ENCODE measurements around the gene NACC2. TPM values are rescaled to one million over a fixed set of nuclear protein-coding genes. Genes with fewer than 3 reads are reported as not detected.

Gene NACC2
- total and polyA plus RNA-seq, 9 of the 15 experiments (the other 6 are each of a cell fraction or from before 2014, with no cell fraction given) = 0.70 to 25.1 (median 5.6) TPM

- TF ChIP-seq ZNF764 (CRISPR knock-in tag; IDR thresholded peaks at IDR 0.05; ENCODE audit: low read depth) (no peak), HMBOX1 (IDR thresholded peaks at IDR 0.05) (no peak), NFRKB (IDR thresholded peaks at IDR 0.05; ENCODE audit: low read depth) (no peak), MAFG (tag; conservative IDR thresholded peaks at IDR 0.05) (no peak), XRCC5 (IDR thresholded peaks at IDR 0.05; ENCODE audit: low read depth, low read length) (no peak), JUND (IDR thresholded peaks at IDR 0.05; ENCODE audit: borderline replicate concordance, low read depth, low read length) (no peak; the same call in 1 of the 2 replicates), JUND (tag; IDR thresholded peaks at IDR 0.05; ENCODE audit: borderline replicate concordance, low read depth, low read length) (peak; percentile 69; the same call in 1 of the 3 replicates), SNRNP70 (optimal IDR thresholded peaks at IDR 0.05; ENCODE audit: low read depth, low read length) (no peak), ZBTB33 (CRISPR knock-in tag; IDR thresholded peaks at IDR 0.05) (no peak), NFIX (CRISPR knock-in tag; IDR thresholded peaks at IDR 0.05; ENCODE audit: low read depth) (no peak), ELF1 (tag; IDR thresholded peaks at IDR 0.05) (peak; percentile 98), ZNF121 (CRISPR knock-in tag; conservative IDR thresholded peaks at IDR 0.05) (no peak), ZNF217 (CRISPR knock-in tag; IDR thresholded peaks at IDR 0.05) (no peak), RBFOX2 (IDR thresholded peaks at IDR 0.05; ENCODE audit: low read depth, low read length) (peak; percentile 84), PHB (CRISPR knock-in tag; IDR thresholded peaks at IDR 0.05) (no peak), ZBED1 (IDR thresholded peaks at IDR 0.05) (0 out of 2 replicates have a peak, but pooled peaks have one; percentile 50), CHCHD3 (CRISPR knock-in tag; IDR thresholded peaks at IDR 0.05) (no peak), SRF (CRISPR knock-in tag; IDR thresholded peaks at IDR 0.05) (no peak), ZNF12 (CRISPR knock-in tag; IDR thresholded peaks at IDR 0.05) (no peak), SIN3B (IDR thresholded peaks at IDR 0.05; ENCODE audit: low read depth) (peak; percentile 86; the same call in 1 of the 2 replicates), GATAD2A (IDR thresholded peaks at IDR 0.05) (no peak), ZC3H8 (IDR thresholded peaks at IDR 0.05) (no peak), SIRT6 (IDR thresholded peaks at IDR 0.05; ENCODE audit: low read depth, low read length) (no peak), ZBTB2 (IDR thresholded peaks at IDR 0.05) (peak; percentile 99), ZNF551 (CRISPR knock-in tag; IDR thresholded peaks at IDR 0.05) (no peak), RFX5 (IDR thresholded peaks at IDR 0.05; ENCODE audit: low read depth, low read length) (no peak)
Measured at GRCh38 chr9:136118320-136119060, 23.4 kb upstream of the NACC2 start, which contains the start of gene TMEM250 (continued).

Measured in K562 (cell line).